H1 (cell line): ENCODE measurements around the gene VNN1. TPM values are rescaled to one million over a fixed set of nuclear protein-coding genes. Genes with fewer than 3 reads are reported as not detected.

ENCODE experiments used
- CTCF ChIA-PET: fragments of 300-600 bp; sonication (Branson Sonifier 250); formaldehyde crosslinking; loops from one replicate; lab custom pipeline; 2021; ENCODE audit not compliant: partially characterized antibody; lab: Charles Lee
- POLR2A ChIA-PET: fragments of 300-600 bp; sonication (Branson Sonifier 250); formaldehyde crosslinking; loops from one replicate; lab custom pipeline; 2021; ENCODE audit warnings: inconsistent platforms; ENCODE audit not compliant: partially characterized antibody; lab: Charles Lee
- DNase-seq, 2 experiments: peaks; one replicate each; pipeline versions ENCODE4 v3.0.0 to v3.0.0-alpha.2; 2010 to 2022; ENCODE audit warnings: low spot score in 2 of 2, low read depth in 1 of 2, mixed read lengths in 1 of 2
- FAIRE-seq: peaks from 2 replicates; lab custom pipeline; 2011; peaks lifted over from hg19 to GRCh38; lab: Jason Lieb, UNC
- H2AFZ ChIP-seq: 2 replicates; pipeline ENCODE4 v1.8.1; 2012; ENCODE audit warnings: low read length, inconsistent platforms
- H2AK5ac ChIP-seq: 2 replicates; pipeline ENCODE4 v1.6.1; 2013; ENCODE audit warnings: low read depth, low read length
- H2BK120ac ChIP-seq: replicated peaks from 2 replicates; pipeline ENCODE3; 2013; ENCODE audit warnings: low read depth, low read length, inconsistent platforms
- H2BK12ac ChIP-seq: 2 replicates; pipeline ENCODE4 v1.6.1; 2013; ENCODE audit warnings: low read depth, low read length
- H2BK15ac ChIP-seq: 2 replicates; pipeline ENCODE4 v1.6.1; 2013; ENCODE audit warnings: low read length
- H2BK20ac ChIP-seq: 2 replicates; pipeline ENCODE4 v1.6.1; 2013; ENCODE audit warnings: low read length
- H2BK5ac ChIP-seq: 2 replicates; pipeline ENCODE4 v1.6.1; 2013; ENCODE audit warnings: low read depth, low read length
- H3K14ac ChIP-seq: 2 replicates; pipeline ENCODE4 v1.6.1; 2013; ENCODE audit warnings: inconsistent platforms; ENCODE audit not compliant: insufficient read length
- H3K18ac ChIP-seq: 2 replicates; pipeline ENCODE4 v1.6.1; 2013; ENCODE audit warnings: low read length; ENCODE audit errors: extremely low read depth
- H3K23ac ChIP-seq: 2 replicates; pipeline ENCODE4 v1.6.1; 2013; ENCODE audit warnings: inconsistent platforms; ENCODE audit not compliant: insufficient read length
- H3K23me2 ChIP-seq: 2 replicates; pipeline ENCODE4 v1.6.1; 2013; ENCODE audit warnings: low read depth, low read length
- H3K27ac ChIP-seq: 2 replicates; pipeline ENCODE4 v1.6.1; 2011; ENCODE audit warnings: low read depth, low read length, inconsistent platforms
- H3K27me3 ChIP-seq, 4 experiments: replicated peaks in 1 of 4; 1 replicate in 1 of 4; 2 replicates in 3 of 4; pipeline versions ENCODE4 v1.6.1 to v1.8.1; 2011 to 2013; ENCODE audit warnings: low read length in 3 of 4, mild to moderate bottlenecking in 3 of 4, inconsistent platforms in 2 of 4, mixed read lengths in 2 of 4, moderate library complexity in 1 of 4; ENCODE audit not compliant: control insufficient read depth in 3 of 4, insufficient read depth in 3 of 4; ENCODE audit errors: extremely low read depth in 1 of 4
- H3K36me3 ChIP-seq, 4 experiments: 2 replicates each; pipeline versions ENCODE4 v1.6.1 to v1.8.1; 2011 to 2013; ENCODE audit warnings: mild to moderate bottlenecking in 4 of 4, low read length in 3 of 4, moderate library complexity in 2 of 4, control low read depth in 1 of 4, inconsistent platforms in 1 of 4; ENCODE audit not compliant: insufficient read depth in 4 of 4, control insufficient read depth in 2 of 4
- H3K4ac ChIP-seq: replicated peaks from 2 replicates; pipeline ENCODE3; 2013; ENCODE audit warnings: low read length, low read depth, mixed read lengths, inconsistent platforms; ENCODE audit not compliant: insufficient read length
- H3K4me1 ChIP-seq, 4 experiments: replicated peaks in 1 of 4; 1 replicate in 1 of 4; 2 replicates in 3 of 4; pipeline versions ENCODE4 v1.6.1 to v1.8.1; 2011 to 2013; ENCODE audit warnings: low read length in 3 of 4, inconsistent platforms in 2 of 4, mixed read lengths in 1 of 4; ENCODE audit not compliant: insufficient read depth in 4 of 4, control insufficient read depth in 3 of 4
- H3K4me2 ChIP-seq, 2 experiments: 2 replicates each; pipeline versions ENCODE4 v1.6.1 to v1.8.1; 2011 to 2013; ENCODE audit warnings: low read depth in 2 of 2, low read length in 2 of 2, control low read depth in 1 of 2, inconsistent platforms in 1 of 2, mild to moderate bottlenecking in 1 of 2; ENCODE audit not compliant: insufficient read depth in 1 of 2
- H3K4me3 ChIP-seq, 4 experiments: fragments of 200-600, 300-600 bp in 1 of 4; sonication (generic), shearing (Covaris generic), sonication (Bioruptor Twin) in 1 of 4; 2 replicates each; pipeline versions ENCODE4 v1.5.1 to v1.8.1; 2011 to 2016; ENCODE audit warnings: low read length in 4 of 4, low read depth in 3 of 4, control low read depth in 2 of 4, inconsistent platforms in 2 of 4, mild to moderate bottlenecking in 2 of 4, mixed read lengths in 1 of 4, moderate library complexity in 1 of 4; ENCODE audit not compliant: insufficient read depth in 2 of 4; ENCODE audit errors: extremely low read depth in 1 of 4
- H3K56ac ChIP-seq: replicated peaks from 2 replicates; pipeline ENCODE3; 2013; ENCODE audit warnings: low read depth, mild to moderate bottlenecking, mixed read lengths, low read length, inconsistent platforms; ENCODE audit not compliant: insufficient read length
- H3K79me1 ChIP-seq: 2 replicates; pipeline ENCODE4 v1.6.1; 2013; ENCODE audit warnings: low read depth, low read length, control low read depth
- H3K79me2 ChIP-seq, 2 experiments: 2 replicates each; pipeline versions ENCODE4 v1.6.1 to v1.8.1; 2012 to 2013; ENCODE audit warnings: low read length in 2 of 2, mild to moderate bottlenecking in 2 of 2, inconsistent platforms in 1 of 2; ENCODE audit not compliant: insufficient read depth in 2 of 2, control insufficient read depth in 1 of 2
- H3K9ac ChIP-seq, 4 experiments: replicated peaks in 1 of 4; 1 replicate in 1 of 4; 2 replicates in 3 of 4; pipeline versions ENCODE4 v1.6.1 to v1.8.1; 2011 to 2013; ENCODE audit warnings: low read depth in 3 of 4, low read length in 3 of 4, control low read depth in 2 of 4, mild to moderate bottlenecking in 2 of 4, moderate library complexity in 2 of 4, inconsistent platforms in 1 of 4; ENCODE audit errors: extremely low read depth in 1 of 4
- H3K9me3 ChIP-seq, 2 experiments: 2 replicates each; pipeline versions ENCODE4 v1.6.1 to v1.8.1; 2012 to 2013; ENCODE audit warnings: mild to moderate bottlenecking in 2 of 2, moderate library complexity in 2 of 2, control low read depth in 1 of 2, inconsistent platforms in 1 of 2, low read depth in 1 of 2, low read length in 1 of 2, mixed read lengths in 1 of 2; ENCODE audit not compliant: insufficient read depth in 2 of 2
- H4K20me1 ChIP-seq, 2 experiments: replicated peaks in 1 of 2; 2 replicates each; pipeline versions ENCODE3 to v1.8.1; 2011 to 2013; ENCODE audit warnings: inconsistent platforms in 2 of 2, low read length in 2 of 2, mild to moderate bottlenecking in 1 of 2; ENCODE audit not compliant: insufficient read depth in 2 of 2, control insufficient read depth in 1 of 2
- H4K5ac ChIP-seq: 2 replicates; pipeline ENCODE4 v1.6.1; 2013; ENCODE audit warnings: low read length, low read depth, mixed read lengths, inconsistent platforms; ENCODE audit not compliant: insufficient read length
- H4K8ac ChIP-seq: 2 replicates; pipeline ENCODE4 v1.8.0; 2013; ENCODE audit warnings: mild to moderate bottlenecking, moderate library complexity, low read length, inconsistent platforms; ENCODE audit not compliant: insufficient read depth; ENCODE audit errors: extremely low read depth
- H4K91ac ChIP-seq: replicated peaks from 2 replicates; pipeline ENCODE3; 2013; ENCODE audit warnings: low read length, mixed read lengths, inconsistent platforms; ENCODE audit not compliant: insufficient read length
- ATF2 ChIP-seq: IDR thresholded peaks from 2 replicates; pipeline ENCODE4 v1.6.1; 2012; ENCODE audit warnings: low read length, inconsistent platforms
- BCL11A ChIP-seq, 2 experiments: IDR thresholded peaks; one replicate each; pipeline ENCODE4 v1.6.1; 2011; ENCODE audit warnings: low read depth in 2 of 2, low read length in 2 of 2, mild to moderate bottlenecking in 2 of 2
- CBX8 ChIP-seq: fragments of 300-800, 300-1000 bp; sonication (generic); IDR thresholded peaks from 2 replicates; pipeline ENCODE4 v1.7.1; 2016; ENCODE audit warnings: low read depth, low read length, borderline replicate concordance
- CHD2 ChIP-seq: IDR thresholded peaks from 2 replicates; pipeline ENCODE4 v1.6.1; 2012; ENCODE audit warnings: low read length, improper control_type of control experiment
- CREB1 ChIP-seq: IDR thresholded peaks from 2 replicates; pipeline ENCODE4 v1.6.1; 2012; ENCODE audit warnings: inconsistent platforms
- EZH2 ChIP-seq: fragments of 200-600 bp; sonication (generic); IDR thresholded peaks from 2 replicates; pipeline ENCODE4 v1.7.1; 2012; ENCODE audit warnings: low read depth, mild to moderate bottlenecking, moderate library complexity, low read length, inconsistent platforms; ENCODE audit not compliant: severe bottlenecking
- KDM1A ChIP-seq: fragments of 200-600, 300-600 bp; sonication (generic); IDR thresholded peaks from 2 replicates; pipeline ENCODE4 v1.7.1; 2016; ENCODE audit warnings: mild to moderate bottlenecking, low read length, borderline replicate concordance
- SP1 ChIP-seq: IDR thresholded peaks from 2 replicates; pipeline ENCODE4 v1.6.1; 2011; ENCODE audit warnings: low read depth, low read length
- YY1 ChIP-seq: IDR thresholded peaks from 2 replicates; pipeline ENCODE4 v1.6.1; 2011; ENCODE audit warnings: low read depth, mild to moderate bottlenecking, low read length
- WGBS, 2 experiments: shearing (Covaris generic) in 1 of 2; methylation state at CpG; one replicate each; pipeline versions ENCODE4 v1.1.6 to v1.1.7; 2013 to 2015; ENCODE audit warnings: low lambda C conversion rate in 2 of 2, mixed read lengths in 2 of 2, inconsistent platforms in 1 of 2, low coverage in 1 of 2, missing lambda C conversion rate in 1 of 2; ENCODE audit not compliant: insufficient replicate concordance in 2 of 2, insufficient coverage in 1 of 2, insufficient read length in 1 of 2; ENCODE audit errors: extremely low coverage in 1 of 2, missing lambda C conversion rate in 1 of 2; 5-methylcytosine and 5-hydroxymethylcytosine counted together
- polyA plus RNA-seq, 7 experiments: library from polyadenylated mRNA; depleted of rRNA in 3 of 7; stranded (reverse) in 5 of 7; unstranded in 2 of 7; fragments of >200 nt in 5 of 7; fragments of 200-250 nt in 2 of 7; gene quantifications; 1 replicate in 5 of 7; 2 replicates in 1 of 7; 4 replicates in 1 of 7; pipeline versions ENCODE4 v1.2.1 to v1.2.3, GENCODE V29; 2011 to 2013; ENCODE audit warnings: missing spikeins in 2 of 7, mixed read lengths in 2 of 7
- total RNA-seq: library from RNA; stranded (reverse); fragmentation: NEBNext Ultra II Directional; extraction: Animal tissue kit (Norgen Biotek cat#: 25700); gene quantifications from 2 replicates; pipeline ENCODE4 v1.2.1, GENCODE V29; 2021
- TF ChIP-seq, protein P1 (sequence below): IDR thresholded peaks from 2 replicates; pipeline ENCODE4 v1.6.1; 2011; ENCODE audit warnings: low read length, improper control_type of control experiment

VNN1 gene
- total and polyA plus RNA-seq, 2 of the 8 experiments (the other 6 are each of a cell fraction or from before 2014, with no cell fraction given) = not detected

- no peaks in the 10 kb centered on the region for H3K79me2 ChIP-seq
- no peak overlapping the region for H3K4ac ChIP-seq
- H2AFZ ChIP-seq = no peak overlapping the region
- 100% methylated on average over 3 of the region's 3 CpGs; no CpG with 5 or more reads in 1 of the 2 experiments for WGBS, 2 experiments
- no peak overlapping the region for H2BK12ac ChIP-seq
- no peak overlapping the region for H2BK5ac ChIP-seq
- H3K9ac ChIP-seq = no peak overlapping the region
- POLR2A ChIA-PET = no interaction called here
- H3K23me2 ChIP-seq = no peaks in the 10 kb centered on the region; the same call in 1 of the 2 replicates
- no peaks in the 10 kb centered on the region for H3K4me1 ChIP-seq
- no peaks in the 10 kb centered on the region; the same call in 1 of the 2 replicates for H3K79me1 ChIP-seq
- no peak overlapping the region for H3K27ac ChIP-seq
- no peak overlapping the region for H2AK5ac ChIP-seq
- no peak overlapping the region for H4K5ac ChIP-seq
- no peak overlapping the region for H3K4me3 ChIP-seq
- H2BK15ac ChIP-seq = no peak overlapping the region
- no peak overlapping the region for H3K56ac ChIP-seq
- H2BK120ac ChIP-seq = no peak overlapping the region
- H2BK20ac ChIP-seq = no peak overlapping the region
- no peaks in the 10 kb centered on the region for H3K9me3 ChIP-seq
- H4K8ac ChIP-seq = no peak overlapping the region
- H3K36me3 ChIP-seq = no peaks in the 10 kb centered on the region
- H4K20me1 ChIP-seq = no peaks in the 10 kb centered on the region
- CTCF ChIA-PET = interaction anchor here (0.6 to 1.6 kb wide), 6 partner anchors 12 to 103 kb away, joined by 3 to 4 read pairs (median 3); no protein-coding TSS in a partner anchor
- H3K27me3 ChIP-seq = no peaks in the 10 kb centered on the region
- no peak overlapping the region for H3K18ac ChIP-seq
- no peak overlapping the region for H4K91ac ChIP-seq
- no peak for FAIRE-seq
- no peak for TF ChIP-seq KDM1A
- TF ChIP-seq BCL11A (IDR thresholded peaks at IDR 0.05; ENCODE audit: low read depth in 2 of 2, low read length in 2 of 2) = no peak
- no peak for TF ChIP-seq CHD2
- no peak for TF ChIP-seq CREB1
- no peak for TF ChIP-seq SP1
- TF ChIP-seq ATF2 = no peak
- TF ChIP-seq EZH2 = no peak
- TF ChIP-seq YY1 = no peak
- TF ChIP-seq CBX8 = no peak
- TF ChIP-seq, protein P1, sequence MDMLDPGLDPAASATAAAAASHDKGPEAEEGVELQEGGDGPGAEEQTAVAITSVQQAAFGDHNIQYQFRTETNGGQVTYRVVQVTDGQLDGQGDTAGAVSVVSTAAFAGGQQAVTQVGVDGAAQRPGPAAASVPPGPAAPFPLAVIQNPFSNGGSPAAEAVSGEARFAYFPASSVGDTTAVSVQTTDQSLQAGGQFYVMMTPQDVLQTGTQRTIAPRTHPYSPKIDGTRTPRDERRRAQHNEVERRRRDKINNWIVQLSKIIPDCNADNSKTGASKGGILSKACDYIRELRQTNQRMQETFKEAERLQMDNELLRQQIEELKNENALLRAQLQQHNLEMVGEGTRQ = no peak
- TF ChIP-seq, all 59 proteins: peak for 0
- no peak overlapping the region for H3K14ac ChIP-seq
- no peak overlapping the region for H3K23ac ChIP-seq
- no peak overlapping the region for H3K4me2 ChIP-seq
- no peak for DNase-seq
Observed at GRCh38 chr6:132651062-132651461, 62.8 kb downstream of the VNN1 start.
